ENCODE data around the gene FIGNL2.

- TF ChIP-seq CTCF (IDR thresholded peaks at IDR 0.05) (no peak), POLR2A (IDR thresholded peaks at IDR 0.05) (no peak)
Measured at GRCh38 chr12:51806896-51807295, 41.6 kb downstream of the FIGNL2 start.

Measured in uterus (tissue), 2 donors.